GM11168 (cell line): Measurements from ENCODE around the gene ZNF263.
"Not testable (repeated sequence)": the region's sequence is repeated elsewhere in the genome, so short reads cannot be mapped to it uniquely, and the experiment has no call there.

Experiments
- in situ Hi-C: fragments of 300-500 bp; cut with MboI; formaldehyde crosslinking; loops from one replicate; pipeline ENCODE4 v1.12.0; 2022; ENCODE audit warnings: low sequenced_read_pairs; ENCODE audit not compliant: unreplicated experiment

Gene ZNF263

GRCh38 chr16:3266873-3267537 is 16.3 kb upstream of the ZNF263 start:
- in situ Hi-C loops, result no loop called here

- in situ Hi-C loops, result no loop called here
Measured at GRCh38 chr16:3268294-3268693, 15.0 kb upstream of the ZNF263 start.

GRCh38 chr16:3270718-3271117 is 12.6 kb upstream of the ZNF263 start:
- in situ Hi-C loops, result not testable (repeated sequence)

- in situ Hi-C loops, result not testable (repeated sequence)
Measured at GRCh38 chr16:3271281-3271680, 12.0 kb upstream of the ZNF263 start.

- in situ Hi-C loops, result no loop called here
Measured at GRCh38 chr16:3274490-3274889, 8.8 kb upstream of the ZNF263 start.

- in situ Hi-C loops, result no loop called here
Measured at GRCh38 chr16:3274947-3275346, 8.3 kb upstream of the ZNF263 start.

- in situ Hi-C loops, result no loop called here
Measured at GRCh38 chr16:3276679-3277078, 6.6 kb upstream of the ZNF263 start.

- in situ Hi-C loops, result no loop called here
Measured at GRCh38 chr16:3281222-3281820, 2.0 kb upstream of the ZNF263 start.

GRCh38 chr16:3282103-3282729 is 1.1 kb upstream of the ZNF263 start:
- in situ Hi-C loops, result no loop called here

GRCh38 chr16:3283543-3284447 is 504 bp downstream of the ZNF263 start:
- in situ Hi-C loops, result no loop called here

- in situ Hi-C loops, result no loop called here
Measured at GRCh38 chr16:3285131-3285530, 1.8 kb downstream of the ZNF263 start.

GRCh38 chr16:3289998-3290673 is 6.8 kb downstream of the ZNF263 start:
- in situ Hi-C loops, result no loop called here

- in situ Hi-C loops, result no loop called here
Measured at GRCh38 chr16:3292604-3293003, 9.3 kb downstream of the ZNF263 start.

GRCh38 chr16:3295209-3295608 is 11.9 kb downstream of the ZNF263 start:
- in situ Hi-C loops, result no loop called here

- in situ Hi-C loops, result no loop called here
Measured at GRCh38 chr16:3295783-3296182, 12.5 kb downstream of the ZNF263 start.

GRCh38 chr16:3304370-3304769 is 21.1 kb downstream of the ZNF263 start:
- in situ Hi-C loops, result no loop called here

- in situ Hi-C loops, result no loop called here
Measured at GRCh38 chr16:3305109-3306068, 22.1 kb downstream of the ZNF263 start, which contains the start of the genes TIGD7 and ZNF75A. TIGD7 (minus strand) TSS chr16:3305430; CDS start chr16:3300614, 4,816 bp downstream. ZNF75A (plus strand) TSS chr16:3305497; CDS start chr16:3308429, 2,932 bp downstream.

- in situ Hi-C loops, result no loop called here
Measured at GRCh38 chr16:3306078-3306477, 22.8 kb downstream of the ZNF263 start.

GRCh38 chr16:3311496-3311895 is 28.2 kb downstream of the ZNF263 start:
- in situ Hi-C loops, result no loop called here
